IPS-NIHi7 (cell line): Measurements from ENCODE around the gene SLC43A3.
"Not testable (repeated sequence)": the region's sequence is repeated elsewhere in the genome, so short reads cannot be mapped to it uniquely, and the experiment has no call there.

Experiments used
- DNase-seq: peaks from one replicate; pipeline ENCODE4 v3.0.0; 2012; ENCODE audit warnings: mixed read lengths; ENCODE audit errors: extremely low spot score

Gene SLC43A3

DNA sequence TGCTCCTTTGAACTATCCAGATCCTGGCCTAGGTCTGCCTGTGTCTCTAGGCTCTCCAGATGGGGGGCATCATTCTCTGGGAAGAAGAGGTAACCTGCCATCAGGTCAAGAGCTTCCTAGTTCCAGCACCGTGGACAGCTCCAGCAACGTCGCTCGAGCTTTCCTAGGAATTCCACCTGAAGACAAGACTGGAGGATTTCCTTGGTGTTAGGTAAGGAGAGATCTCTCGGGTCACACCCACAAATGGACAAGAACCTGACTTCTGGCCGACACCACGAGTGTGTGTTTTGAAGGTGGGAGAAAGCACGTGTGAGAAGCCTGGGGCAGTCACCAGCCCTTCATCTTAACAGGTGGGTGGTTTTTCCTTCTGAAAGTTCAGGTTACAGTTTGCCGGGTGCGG, 47.2 kb downstream of the SLC43A3 start:
- peak; percentile 88 for DNase-seq

DNA sequence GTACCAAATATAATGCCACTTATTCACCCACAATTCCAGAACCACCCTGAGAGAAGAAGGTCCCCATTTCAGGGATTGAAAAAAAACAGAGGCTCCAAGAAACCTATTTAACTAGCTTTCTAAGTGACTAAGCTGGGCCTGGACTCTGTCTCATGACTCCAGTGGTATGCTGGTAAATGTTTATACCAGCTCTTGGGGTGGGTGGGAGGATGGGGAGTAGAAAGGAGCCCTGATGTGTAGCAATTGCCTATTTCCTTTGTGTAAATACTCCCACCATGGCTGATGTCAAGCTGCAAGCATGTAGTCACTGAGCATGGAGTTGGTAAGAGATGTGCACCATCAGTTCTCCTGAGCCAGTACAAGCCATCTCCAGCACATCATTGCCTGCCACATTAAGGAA, 48.7 kb downstream of the SLC43A3 start:
- no peak for DNase-seq

DNA sequence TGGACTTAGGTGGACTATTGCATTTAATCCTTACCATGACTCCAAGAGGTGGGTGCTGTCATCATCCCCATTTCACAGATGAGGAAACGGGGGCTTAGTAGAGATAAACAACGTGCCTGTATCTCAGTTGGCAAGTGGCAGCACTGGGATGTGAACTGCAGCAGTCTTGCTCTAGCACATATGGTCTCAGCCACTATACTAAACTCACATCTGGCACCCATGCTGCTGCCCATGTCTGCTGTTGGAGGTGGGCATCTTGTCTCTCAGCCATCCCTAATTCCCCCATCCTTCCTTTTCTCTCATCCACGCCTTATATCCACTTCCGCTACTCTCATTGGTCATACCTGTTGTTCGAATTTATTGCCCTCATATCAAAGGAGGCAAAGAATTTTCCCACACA, 49.8 kb downstream of the SLC43A3 start:
- DNase-seq: no peak

DNA sequence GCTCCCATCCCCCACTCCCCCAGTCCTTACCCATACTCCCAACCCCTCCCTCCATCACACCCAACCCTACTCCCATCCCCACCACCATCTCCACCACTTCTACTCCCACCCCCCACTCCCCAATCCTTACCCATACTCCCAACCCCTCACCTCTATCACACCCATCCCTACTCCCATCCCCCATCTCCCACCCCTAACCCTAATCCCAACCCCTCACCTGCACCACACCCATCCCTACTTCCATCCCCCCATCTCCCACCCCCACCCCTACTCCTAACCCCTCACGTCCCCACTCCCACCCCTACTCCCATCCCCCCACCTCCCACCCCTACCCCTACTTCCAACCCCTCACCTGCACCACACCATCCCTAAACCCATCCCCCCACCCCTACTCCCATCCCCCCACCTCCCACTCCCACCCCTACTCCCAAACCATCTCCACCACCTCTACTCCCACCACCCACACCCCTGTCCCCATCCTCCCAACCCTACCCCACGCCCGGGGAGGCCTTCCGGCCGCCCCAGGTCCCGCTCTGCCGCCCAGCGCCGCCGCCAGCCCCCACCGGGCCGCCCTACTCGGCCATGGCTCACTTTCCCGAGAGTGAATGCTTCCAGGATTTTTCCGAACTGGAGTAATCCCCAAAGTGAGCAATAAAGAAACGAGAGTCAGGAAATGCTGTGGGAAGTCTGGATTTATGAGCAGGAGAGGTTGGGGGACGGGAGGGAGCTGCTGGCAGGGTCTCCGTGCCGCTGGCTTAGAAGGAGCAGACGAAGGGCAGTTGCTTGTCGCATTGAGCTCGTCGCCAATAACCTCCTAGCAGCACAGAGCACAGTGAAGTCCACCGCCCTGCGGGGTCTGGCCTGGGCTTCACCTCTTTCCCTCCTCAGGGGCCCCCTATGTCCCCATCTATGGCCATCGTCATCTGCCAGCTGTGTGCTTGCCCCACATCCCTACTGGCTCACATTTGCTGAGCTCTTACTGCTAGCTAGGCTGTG, 50.5 kb downstream of the SLC43A3 start:
- DNase-seq: no peak

DNA sequence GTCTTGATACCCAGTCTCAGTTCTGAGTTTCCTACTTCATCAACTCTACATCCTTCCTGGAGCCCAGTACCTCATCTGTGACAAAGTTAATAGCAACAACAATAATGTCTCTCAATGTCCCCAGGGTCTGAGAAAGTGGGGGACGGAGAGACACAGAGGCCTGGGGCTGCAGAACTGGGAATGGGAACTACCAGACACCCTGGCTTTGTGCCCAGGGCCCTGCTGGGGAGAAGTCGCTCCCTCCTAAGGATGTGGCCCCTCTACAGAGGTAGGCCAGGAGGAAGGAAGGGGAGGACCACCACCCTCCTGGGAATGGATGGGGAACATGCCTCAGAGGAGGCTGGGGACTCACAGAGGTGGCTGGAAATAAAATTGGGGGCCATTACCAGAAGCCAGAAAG, 51.4 kb downstream of the SLC43A3 start:
- DNase-seq: no peak

DNA sequence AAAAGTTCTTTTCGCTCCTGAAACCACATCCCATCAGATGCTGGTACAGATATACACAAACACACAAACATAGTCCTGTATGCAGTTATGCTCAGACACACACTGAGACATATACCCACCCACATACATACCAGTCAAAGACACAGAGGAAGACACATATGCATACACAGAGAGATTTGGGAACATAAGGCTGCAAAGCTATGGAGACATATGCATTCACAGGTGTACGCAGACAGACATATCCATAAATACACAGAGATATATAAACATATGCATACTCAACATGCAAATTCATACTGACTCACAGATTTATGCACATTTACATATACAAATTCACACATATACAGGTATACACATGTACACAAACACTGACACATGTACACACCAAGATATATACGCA, 52.0 kb downstream of the SLC43A3 start:
- no peak for DNase-seq

DNA sequence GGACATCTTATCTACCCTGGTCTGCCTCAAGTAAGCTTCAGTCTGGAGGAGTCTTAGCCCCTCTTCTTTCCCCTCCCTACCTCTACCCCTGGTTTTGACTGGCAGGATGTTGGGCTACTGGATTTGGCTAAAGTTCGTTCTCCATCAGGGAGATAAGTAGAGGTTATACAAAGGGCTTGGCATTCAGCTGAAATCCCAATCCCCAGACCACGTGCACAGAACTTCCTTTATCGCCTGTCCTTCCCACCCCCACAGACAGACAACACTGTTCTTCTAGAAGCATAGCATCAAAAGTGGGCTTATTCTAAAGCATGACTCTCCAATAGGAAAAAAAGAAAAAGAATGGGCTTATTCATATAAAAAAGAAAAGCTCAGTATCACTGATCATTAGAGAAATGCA, 53.8 kb downstream of the SLC43A3 start:
- DNase-seq: no peak

DNA sequence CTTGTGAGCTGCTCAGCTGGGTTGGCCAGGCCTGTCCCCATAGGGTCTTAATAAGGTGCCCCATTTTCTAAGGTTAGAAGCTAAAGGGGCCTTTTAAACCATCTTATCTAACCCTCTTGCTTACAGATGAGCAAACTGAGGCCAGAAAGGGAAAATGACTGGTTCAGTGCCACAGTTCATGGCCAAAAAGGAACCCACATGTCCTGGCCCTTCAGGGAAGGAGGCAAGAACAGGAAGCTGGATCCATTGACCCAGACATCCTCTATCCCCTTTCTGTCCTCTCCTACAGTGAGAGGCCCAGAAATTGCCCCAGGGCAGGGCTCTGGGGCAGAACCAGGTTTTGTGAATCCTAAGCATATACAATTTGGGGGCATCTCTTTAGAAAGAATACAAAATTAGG, 56.0 kb downstream of the SLC43A3 start:
- DNase-seq: no peak

DNA sequence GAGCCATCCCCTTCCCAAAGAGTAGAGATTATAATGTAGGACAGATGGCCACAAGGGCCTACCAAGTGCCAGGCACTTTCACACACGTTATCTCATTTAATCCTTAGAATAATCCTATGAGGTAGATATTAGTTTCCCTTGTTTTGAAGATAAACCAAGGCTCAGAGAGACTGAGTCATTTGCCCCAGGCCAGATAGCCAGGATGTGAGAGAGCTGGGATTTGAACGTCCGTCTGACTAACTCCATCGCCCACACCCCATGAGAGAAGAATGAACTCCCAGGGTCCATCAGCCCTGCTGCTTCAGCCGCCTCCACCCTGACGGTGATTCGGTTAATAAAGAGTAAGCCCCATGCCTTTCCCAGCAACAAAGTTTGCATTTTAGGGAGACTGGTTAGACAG, 56.7 kb downstream of the SLC43A3 start:
- DNase-seq: no peak

DNA sequence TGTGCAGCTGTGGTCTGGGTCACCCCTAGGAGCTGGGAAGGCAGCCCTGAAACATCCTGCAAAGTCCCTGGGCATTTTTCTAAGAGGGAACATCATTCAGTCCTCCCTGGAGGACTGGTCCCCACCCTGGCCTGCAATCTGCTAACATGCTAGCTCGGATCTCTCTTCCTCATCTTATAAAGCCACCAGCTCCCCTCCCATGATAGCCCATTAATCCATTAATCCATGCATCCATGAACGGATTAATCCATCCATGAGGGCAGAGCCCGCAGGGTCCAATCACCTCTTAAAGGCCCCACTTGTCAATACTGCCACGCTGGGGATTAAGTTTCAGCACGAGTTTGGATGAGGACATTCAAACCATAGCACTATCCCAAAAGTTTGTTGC, 58.1 kb downstream of the SLC43A3 start:
- DNase-seq: no peak

DNA sequence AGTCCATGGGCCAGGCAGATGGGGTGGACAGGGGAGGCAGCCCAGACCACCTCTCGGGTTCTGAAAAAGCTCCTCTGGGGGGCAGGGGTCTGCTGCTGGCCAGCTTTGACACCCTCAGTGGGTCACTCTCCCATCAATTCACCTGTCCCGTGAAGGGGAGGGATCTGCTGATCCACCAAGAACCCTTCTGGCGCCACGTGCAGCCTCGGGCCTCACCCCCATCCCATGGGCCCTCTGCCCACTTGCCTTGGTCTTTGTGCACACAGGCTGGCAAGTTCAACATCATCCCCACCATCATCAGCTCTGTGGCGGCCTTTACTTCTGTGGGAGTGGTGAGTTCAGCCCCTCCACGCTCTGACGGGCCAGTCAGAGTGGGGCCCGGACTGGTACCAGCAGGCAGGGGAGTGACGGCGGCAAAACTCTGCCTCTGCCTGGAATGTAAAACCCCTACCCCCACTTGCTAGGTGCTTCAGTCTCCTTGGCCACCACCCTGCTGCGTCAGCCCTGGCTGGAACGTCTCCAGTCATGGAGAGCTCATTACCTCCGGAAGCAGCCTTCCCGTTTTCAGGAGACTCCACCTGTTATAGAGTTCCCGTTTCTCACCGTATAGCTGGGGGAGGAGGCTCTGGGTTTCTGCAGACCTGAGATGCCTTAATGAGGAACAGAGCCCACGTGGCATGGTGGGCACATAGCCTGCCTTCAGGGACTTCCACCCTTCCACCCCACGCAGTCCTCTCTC, 58.6 kb downstream of the SLC43A3 start:
- no peak for DNase-seq

DNA sequence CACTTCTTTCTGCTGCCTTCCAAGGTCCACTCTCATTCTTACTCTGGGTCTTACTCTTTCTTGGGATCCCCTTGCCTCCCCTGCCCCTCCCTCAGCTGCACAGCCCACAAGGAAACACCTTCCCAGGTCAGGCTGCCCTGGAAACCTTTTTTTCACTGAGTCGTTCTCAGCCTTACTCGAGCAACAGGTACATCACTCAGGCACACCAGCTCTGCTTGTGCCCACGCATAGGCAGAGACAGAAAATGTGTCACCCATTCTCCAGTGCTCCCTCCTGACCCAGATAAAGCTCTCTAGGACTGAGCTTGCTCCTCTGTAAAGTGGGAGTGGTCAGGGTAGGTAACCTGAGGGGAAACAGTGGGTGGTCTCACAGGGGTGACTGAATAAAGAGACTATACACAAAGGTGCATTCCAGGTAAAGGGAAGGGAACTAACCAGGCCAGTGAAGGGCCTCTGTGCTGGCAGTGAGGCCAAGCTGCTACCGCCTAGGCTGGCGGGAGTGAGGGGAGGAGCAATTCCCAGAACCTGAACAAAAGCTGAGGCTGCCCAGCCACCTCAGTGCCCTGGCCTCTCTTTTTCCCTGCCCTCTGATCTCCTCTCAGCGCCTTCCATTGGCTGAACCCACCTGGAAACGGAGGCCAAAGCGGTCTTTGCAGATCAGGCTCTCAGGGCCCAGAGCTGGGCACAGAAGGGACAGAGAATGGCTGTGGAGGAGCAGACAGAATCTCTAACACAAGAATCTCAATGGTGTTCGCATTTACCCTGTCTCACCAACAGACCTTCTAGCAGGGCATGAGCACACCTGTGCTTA, 61.9 kb downstream of the SLC43A3 start:
- DNase-seq: peak; percentile 65

DNA sequence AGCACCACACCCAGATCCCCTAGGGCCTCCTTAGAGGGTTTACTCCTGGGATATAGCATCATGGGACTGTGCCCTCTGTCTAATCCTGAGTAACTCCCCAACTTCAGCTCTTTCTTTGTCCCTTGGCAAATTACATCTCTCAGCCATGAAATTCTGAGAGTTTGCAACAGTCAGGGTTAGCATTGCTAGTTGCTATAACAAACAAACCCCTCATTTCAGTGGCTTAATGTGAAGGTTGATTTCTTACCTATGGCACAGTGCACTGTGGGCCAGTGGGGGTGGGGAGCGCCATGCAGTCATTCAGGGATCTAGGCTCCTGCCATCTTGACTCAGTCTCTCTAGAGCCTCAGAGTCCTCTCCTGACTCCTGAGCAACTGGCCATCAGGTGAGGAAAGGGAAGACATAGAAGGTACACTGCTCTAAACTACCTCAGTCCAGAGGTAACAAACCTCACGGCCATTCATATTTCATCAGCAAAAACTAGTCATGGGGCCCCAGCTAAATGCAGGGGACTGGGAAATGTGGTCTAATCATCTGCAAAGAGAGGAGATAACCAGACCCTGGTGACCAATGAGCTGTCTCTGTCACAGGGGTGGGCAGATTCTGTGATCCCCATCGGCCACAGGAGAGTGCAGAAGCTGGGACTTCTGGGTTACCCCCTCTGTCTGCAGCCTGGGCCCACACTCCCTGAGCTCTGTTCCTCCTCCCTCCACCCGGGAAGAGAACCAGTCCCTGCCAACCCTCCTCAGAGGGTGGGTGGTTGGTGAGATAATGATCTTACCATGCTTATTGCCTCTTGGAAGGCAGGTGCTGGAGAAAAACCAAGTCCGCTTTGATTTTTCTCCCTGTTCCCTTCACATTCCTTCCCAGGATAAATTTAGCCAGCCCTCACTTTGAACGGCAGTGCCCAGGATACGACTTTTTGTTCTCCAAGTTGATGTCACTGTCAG, 63.5 kb downstream of the SLC43A3 start:
- no peak for DNase-seq

DNA sequence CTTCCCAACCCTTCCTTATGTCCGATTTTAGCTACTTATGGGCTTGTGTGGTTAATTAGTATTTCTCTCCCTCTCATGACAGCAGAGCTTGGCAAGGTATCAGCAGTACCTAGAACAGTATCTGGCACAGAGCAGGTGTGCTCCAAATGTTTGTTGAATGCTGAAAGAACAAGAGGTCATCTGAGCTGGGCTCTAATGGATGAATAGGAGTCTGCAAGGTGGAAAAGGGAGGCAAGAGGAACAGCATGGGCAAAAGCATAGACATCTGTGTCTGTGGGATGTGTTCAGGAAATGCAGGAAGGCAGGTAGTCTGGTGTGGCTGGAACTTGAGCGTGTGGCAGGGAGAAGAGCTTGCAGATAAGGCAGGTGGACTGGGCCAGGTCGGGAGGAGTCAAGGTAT, 65.0 kb downstream of the SLC43A3 start:
- DNase-seq: no peak

DNA sequence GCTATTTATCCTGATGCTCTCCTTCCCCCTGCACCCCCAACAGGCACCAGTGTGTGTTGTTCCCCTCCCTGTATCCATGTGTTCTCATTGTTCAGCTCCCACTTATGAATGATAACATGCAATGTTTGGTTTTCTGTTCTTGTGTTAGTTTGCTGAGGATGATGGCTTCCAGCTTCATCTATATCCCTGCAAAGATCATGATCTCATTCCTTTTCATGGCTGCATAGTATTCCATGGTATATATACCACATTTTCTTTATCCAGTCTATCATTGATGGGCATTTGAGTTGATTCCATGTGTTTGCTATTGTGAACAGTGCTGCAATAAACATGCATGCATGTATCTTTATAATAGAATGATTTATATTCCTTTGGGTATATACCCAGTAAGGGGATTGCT, 65.5 kb downstream of the SLC43A3 start:
- not testable (repeated sequence) for DNase-seq

DNA sequence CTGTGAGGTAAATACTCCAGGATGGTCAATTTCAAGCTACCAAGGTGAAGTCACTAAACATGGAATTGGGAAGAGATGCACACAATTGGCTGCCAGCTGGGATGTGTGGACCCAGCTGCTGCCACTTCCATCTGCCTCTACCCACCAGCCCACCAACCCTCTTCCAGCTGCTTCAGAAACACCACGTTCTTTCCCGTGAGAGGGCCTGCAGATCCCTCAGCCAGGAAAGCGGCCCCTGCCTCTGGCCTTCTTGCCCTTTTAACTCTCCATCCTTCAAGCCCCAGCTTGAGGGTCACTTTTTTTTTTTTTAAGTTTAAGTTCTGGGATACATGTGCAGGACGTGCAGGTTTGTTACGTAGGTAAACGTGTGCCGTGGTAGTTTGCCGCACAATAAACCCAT, 65.9 kb downstream of the SLC43A3 start:
- DNase-seq: no peak

DNA sequence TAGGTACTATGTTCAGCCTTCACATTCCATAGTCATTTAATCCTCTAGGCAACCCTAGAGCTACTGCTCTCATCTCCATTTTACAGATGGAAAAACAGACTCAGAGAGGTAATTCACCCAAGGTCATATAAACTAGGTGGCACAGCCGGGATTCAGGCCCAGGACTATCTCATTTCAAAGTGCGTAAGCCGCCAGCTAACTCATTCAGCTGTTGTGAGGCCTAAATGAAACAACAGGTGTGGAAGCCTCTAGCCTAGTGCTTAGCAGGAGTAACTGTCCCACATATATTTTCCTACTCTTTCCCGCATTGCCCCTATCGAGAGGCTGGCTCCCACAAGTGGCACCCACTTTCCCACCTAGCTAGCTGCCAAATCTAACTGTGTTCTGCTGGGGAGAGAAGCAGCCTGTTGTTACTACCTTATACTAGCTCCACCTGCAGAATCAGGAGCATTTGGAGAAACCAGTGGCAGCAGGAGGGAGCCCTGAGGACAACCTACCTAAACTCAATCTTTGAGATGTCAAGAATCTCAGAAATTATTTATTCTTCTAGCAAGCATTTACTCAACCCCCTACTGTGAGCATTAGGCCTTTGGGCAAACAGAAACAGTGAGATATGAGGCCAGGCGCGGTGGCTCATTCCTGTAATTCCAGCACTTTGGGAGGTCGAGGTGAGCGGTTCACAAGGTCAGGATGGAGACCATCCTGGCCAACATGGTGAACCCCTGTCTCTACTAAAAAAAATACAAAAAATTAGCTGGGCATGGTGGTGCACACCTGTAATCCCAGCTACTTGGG, 66.8 kb downstream of the SLC43A3 start:
- DNase-seq: no peak

DNA sequence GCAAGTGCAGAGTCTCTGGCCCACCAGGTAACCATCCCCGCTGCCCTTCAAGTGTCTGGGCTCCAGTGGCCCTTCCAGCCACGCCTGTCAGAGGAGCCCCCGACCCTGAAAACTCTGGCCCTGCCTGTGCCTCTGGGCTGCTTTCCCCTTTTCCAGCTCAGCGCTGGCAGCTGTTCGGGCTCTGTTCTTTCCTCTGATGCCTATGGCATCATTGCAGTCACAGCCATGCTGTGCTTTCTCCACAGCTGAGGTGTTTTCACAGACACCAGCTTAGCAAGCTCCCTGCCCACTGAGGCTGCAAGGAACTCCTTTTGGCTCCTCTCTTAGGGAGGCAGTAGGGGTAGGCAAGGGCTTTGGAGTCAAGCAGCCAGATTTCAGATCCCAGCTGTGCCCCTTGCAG, 67.5 kb downstream of the SLC43A3 start:
- DNase-seq: no peak

DNA sequence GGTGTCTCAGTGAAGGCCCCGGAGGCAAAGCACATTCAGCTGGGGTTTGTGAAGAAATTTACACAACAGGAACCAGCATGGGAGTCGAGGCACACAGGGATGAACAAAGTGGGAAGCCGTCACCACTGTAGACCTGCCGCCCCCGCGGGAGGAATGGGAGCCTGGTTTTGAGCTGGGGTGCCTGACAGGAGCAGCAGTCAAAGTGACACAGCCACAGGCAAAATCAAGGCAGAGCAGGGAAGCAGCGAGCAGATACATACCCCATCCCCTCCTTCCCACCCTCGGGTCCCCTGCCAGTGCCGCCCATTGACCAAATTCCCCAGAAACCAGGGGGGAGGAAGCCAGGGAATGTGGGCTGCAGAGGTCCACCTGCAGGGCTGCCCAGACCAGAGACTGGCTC, 67.9 kb downstream of the SLC43A3 start:
- no peak for DNase-seq

DNA sequence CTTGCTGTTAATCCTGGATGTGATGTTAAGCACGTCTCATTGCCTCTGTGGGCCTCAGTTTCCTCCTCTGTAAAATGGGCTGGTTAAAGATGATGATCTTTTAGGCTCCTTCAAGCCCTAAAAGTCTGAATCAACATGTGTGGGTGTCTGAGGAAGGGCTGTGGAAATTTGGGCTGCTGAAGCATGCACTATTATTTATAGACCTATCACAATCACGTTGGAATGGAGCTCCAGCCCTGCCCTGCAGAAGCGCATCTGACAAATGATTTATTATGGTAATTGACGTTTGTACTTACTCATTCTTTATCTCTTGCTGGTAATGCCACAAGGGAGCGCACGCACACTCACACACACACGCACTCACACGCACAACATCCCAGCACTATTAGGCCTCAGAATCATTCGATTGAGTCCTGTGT, 68.4 kb downstream of the SLC43A3 start:
- no peak for DNase-seq
